Measurements from ENCODE around the gene GNG13.
"Not testable (repeated sequence)": the region's sequence is repeated elsewhere in the genome, so short reads cannot be mapped to it uniquely, and the experiment has no call there.

The GNG13 gene

DNA sequence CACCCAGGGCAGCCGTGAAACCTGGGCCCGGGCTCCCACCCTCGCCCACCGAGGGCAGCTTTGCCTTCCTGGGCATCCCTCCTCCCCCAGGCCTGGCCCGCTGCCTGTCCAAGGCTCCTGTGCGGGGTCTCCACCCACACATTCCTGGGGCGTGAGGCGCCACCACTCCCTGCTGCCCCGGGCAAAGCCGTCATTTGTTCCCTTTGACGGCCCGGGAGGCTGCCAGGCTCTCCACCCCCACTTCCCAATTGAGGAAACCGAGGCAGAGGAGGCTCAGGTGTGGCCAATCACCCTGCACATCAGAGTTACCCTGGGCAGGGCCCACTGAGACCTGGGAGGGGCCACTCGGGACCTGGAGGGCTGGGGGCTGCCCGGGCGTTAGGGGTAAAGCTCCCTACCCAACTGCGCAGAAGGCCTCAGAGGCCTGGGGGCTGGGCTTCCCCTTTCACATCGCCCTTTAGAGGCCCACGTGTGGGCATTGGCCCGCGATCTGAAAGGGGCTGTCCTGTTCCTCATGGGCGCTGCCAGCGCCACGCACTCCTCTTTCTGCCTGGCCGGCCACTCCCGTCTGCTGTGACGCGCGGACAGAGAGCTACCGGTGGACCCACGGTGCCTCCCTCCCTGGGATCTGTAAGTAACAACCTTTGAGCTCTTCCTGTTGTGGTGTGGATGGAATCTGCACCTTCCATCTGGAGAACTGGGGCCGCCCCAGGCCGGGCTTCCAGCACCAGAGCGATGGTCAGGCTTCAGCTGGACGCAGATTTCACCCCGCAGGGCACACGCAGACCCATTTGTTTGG, 39.8 kb downstream of the GNG13 start, which contains the start of gene MSLN:
Gene MSLN (plus strand): TSS at position 190 of the 799 bp plus-strand sequence. CDS start 1,947 bp downstream, outside the sequence.
- no peak for DNase-seq

DNA sequence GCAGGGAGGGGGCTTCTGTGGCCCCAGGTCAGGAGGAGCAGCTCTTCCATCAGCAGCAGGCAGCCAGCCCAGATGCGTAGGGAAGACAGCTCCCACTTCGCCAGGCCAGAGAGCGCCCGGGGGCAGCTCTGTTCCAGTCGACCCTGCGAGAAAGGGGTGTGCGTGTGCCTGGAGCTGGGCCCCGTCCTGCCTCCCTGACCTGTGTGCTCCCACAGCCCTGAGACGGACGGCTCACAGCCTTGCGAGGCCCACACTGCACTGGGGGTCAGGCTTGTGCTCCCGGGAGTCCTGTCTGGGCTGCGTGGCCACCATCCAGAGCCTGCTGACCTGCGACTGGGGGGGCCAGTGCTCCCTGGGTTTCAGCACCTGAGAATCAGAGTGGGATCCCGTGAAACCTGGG, 40.5 kb downstream of the GNG13 start:
- no peak for DNase-seq

DNA sequence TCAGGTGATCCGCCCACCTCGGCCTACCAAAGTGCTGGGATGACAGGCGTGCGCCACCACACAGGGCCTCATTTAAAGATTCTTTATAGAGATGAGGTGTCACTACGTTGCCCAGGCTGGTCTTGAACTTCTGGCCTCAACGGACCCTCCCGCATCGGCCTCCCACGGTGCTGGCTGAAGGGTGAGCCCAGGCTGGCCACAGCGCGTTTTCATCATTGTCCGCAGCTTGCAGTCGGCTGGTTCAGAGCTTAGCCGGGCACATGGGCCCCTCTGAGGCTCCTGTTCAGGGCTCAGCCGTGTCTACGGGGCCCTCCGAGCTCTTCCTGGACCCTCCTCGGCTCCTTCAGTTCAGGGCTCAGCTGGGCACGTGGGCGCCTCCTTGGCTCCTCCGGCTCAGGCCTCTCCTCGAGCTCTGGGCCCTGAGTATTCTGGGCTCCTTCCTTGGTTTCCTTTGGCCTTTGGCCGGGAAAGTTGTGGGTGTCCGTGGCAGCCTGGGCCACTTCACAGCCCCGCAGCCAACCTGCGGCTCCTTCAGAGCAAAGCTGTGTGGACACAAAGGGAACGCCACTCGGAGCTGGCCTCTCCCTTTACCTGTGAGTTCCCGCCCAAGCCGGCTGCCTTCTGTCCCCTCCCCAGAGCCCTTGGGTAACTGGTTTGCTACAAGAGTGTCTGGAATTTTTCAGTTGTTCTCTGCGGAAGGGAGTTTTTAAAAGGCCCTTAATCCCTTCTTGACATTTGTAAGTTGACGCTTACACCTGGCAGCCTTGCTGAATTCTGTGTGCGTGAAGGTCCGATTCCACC, 41.2 kb downstream of the GNG13 start:
- DNase-seq = no peak

DNA sequence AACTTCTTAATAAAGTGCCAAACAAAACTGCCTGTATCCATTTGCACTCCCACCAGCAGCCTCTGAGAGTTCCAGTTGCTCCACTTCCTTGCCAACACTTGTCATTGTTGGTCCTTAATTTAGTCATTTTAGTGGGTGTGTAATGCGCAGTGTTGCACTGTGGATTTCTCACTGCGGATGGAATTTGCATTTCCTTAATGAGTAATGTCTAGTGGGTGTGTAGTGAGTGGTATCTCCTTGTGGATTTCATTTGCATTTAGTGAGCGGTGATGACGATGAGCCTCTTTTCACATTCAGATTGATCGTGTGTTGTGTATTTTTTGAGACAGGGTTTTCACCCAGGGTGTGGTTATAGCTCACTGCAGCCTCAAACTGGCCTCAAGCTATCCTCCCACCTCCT, 44.1 kb downstream of the GNG13 start:
- DNase-seq = no peak

DNA sequence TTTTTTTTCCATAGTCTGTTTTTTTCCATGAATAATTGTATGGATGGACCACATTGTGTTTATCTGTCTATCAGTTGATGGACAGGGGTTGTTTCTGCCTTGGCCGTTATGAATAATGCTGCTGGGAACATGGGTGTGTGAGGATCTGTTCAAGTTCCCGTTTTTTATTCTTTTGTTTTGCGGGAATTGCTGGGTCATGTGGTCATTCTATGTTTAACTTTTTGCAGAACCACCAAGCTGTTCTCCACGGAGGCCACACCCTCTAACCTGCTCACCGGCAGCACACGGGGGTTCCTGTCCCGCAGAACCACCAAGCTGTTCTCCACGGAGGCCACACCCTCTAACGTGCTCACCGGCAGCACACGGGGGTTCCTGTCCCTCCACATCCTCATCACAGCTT, 45.9 kb downstream of the GNG13 start:
- no peak for DNase-seq

DNA sequence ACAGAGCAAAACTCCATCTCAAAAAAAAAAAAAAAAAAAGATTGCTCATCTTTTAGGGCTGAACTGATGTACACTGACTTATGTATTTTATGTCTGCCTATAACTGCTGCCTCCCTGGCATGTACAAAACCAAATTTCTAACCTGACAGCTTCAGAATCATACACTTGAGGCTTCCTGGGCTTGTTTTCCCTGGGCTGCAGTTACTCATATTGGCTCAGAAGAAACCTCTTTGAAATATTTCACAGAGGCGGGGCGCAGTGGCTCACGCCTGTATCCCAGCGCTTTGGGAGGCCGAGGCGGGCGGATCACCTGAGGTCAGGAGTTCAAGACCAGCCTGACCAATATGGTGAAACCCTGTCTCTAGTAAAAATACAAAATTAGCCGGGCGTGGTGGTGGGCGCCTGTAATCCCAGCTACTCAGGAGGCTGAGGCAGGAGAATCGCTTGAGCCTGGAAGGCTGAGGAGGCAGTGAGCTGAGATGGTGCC, 46.4 kb downstream of the GNG13 start:
- not testable (repeated sequence) for DNase-seq

DNA sequence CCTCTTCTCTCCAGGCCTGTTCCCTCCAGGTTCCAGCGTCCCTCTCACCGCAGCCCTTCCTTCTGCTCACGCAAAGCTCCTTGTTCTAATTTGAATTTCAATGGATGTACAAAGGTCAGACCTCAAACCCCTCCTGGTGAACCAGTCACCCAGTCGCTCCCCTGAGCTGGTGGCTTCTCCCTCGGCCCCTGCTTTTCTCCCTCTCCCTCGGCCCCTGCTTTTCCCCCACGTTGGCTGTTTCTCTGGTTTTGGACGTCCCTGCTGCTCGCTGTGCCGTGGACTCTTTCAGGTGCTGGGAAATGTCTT, 48.6 kb downstream of the GNG13 start:
- no peak for DNase-seq

DNA sequence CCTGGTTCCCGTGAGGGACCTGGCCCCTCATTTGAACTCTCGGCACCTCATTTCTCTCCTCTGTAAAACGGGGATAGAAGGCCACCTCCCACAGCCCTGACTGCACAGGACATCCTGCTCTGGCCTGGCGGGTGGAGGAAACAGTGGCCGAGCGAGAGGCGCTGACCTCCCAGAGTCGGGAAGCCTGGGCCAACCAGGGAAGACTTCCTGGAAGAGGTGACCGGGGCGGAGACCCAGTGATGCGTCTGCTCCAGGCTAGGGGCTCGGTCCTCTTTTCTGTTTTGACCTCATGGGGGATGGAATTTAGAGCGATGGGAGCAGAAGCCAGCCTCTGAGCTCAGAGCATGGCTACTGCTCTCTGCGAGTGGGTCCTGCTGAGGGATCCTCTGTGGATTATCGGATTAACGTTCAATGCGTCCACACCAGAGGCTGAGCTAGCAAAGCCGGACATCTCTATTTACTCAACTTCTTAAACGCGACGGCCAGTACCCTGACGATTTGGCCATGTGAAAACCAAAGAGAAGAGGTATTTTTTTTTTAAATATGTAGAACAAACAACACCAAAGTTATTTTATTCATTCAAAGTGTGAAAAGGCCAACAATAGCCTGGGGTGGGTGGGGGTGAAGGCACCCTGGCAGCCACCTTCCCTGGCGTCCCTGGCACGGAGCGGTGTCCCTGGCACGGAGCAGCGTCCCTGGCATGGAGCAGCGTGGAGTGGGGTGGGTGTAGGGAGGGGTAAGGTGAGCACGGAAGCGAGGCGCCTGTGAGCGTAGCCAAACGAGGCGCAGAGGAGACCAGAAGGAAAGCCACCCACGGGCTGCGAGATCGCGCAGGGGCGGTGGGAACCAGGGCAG, 49.2 kb downstream of the GNG13 start:
- no peak for DNase-seq

DNA sequence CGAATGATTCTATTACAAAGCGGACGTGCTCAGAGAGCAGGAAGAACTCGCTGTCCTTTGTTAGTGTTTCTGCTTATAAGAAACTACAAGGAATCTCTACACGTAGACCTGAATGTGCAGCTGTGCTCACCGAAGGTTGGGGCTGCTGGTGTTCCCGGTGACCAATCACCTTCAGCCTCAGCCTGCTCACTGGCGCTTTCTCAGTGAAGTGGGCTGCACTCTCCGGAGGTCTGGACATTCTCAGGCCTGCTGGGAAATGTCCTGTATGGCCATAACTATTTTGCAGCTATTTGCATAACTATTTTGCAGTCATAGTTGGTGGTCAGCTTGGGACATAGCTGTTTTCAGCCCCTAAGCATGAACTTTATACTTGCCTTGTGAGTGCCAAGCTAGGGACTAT, 50.0 kb downstream of the GNG13 start:
- no peak for DNase-seq

DNA sequence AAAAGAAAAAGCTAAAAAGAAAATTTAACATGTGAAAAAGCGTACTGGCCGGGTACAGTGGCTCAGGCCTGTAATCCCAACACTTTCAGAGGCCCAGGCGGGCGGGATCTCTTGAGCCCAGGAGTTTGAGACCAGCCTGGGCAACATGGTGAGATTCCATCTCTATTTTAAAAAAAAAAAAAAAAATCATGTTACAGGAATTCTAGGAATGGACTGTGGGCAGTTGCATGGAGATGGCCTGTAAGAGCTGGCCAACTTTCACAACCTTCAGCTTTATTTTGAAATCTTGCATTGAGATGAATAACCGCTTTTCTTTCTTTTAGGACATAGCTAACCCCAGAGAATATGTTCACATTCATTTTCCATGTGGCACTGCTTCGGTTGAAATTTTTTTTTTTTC, 51.5 kb downstream of the GNG13 start:
- no peak for DNase-seq
